Activated CD4-positive, alpha-beta T cell treated with anti-CD3 and anti-CD28 coated beads, Interleukin-2, Interleukin-6, amounts not matched to agents 100 ng/mL and 50 ng/mL, durations not matched to agents 16 hours and 8 hours (primary cell): Measurements from ENCODE around the gene SMIM33.
A peak's percentile ranks its signal among the peaks of the same experiment; 100 is the strongest.
"Not testable (repeated sequence)": the region's sequence is repeated elsewhere in the genome, so short reads cannot be mapped to it uniquely, and the experiment has no call there.

Experiments
- DNase-seq: peaks from one replicate; pipeline ENCODE4 v3.0.0-alpha.2; 2020

Gene SMIM33

DNA sequence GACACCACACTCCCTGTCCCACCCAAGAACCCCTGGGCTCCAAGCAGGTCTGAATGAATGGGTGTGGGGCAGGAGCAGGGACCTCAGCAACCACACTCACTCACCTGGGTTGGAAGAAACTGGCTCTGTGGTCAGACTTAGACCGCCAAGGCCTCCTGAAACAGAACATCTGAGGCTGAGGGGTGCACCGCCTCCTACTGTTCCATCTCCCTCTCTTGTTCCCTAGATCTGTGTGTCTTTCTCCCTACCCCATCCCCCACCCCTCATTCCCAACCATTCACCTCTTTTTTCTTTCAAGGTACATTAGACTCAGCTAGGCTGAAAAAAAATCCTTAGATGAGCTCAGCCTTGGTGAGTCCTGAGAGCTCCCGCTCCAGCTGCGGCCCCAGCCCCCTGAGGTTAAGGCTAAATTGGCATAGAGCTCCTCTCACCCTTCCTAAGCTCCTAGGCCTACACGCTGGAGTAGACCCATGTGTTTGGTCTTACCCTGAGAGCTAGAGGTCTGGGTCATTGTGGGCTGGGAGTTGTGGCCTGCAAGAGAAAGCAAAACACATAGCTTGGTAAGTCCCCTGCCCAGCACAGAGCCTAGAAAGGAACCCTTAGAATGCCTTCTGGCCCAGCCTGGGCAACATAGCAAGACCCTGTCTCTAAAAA lies 13.0 kb upstream of the SMIM33 start:
- DNase-seq = peak; percentile 58

DNA sequence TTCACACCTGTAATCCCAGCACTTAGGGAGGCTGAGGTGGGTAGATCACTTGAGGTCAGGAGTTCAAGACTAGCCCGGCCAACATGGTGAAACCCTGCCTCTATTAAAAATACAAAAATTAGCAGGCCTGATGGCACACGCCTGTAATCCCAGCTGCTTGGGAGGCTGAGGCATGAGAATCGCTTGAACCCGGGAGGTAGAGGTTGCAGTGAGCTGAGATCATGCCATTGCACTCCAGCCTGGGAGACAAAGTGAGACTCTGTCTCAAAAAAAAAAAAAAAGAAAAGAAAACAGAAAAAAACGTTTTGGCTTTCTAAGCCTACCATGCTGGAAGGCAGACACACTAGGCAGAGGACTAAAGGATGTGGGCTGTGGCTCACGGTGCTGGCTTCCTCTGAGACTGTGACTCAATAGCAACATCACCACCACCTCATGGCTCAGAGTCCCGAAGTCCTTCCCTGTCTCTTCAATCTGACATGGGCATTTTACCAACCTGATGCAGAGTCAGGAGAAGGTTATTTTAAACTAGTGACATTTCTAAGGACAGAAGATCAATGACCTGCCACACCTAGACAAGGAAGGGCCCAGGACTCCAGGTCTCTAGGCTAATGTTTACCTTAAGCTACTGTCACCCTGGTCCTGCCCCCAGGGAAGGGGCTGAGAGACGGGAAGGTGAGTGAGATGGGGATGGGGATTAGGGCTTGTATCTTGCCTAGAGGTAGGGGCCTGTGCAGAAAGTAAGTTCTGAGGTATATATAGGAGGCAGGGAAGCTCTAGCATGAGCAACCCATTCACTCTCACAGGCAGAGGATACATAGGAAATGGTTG lies 12.0 kb upstream of the SMIM33 start:
- peak; percentile 91 for DNase-seq

DNA sequence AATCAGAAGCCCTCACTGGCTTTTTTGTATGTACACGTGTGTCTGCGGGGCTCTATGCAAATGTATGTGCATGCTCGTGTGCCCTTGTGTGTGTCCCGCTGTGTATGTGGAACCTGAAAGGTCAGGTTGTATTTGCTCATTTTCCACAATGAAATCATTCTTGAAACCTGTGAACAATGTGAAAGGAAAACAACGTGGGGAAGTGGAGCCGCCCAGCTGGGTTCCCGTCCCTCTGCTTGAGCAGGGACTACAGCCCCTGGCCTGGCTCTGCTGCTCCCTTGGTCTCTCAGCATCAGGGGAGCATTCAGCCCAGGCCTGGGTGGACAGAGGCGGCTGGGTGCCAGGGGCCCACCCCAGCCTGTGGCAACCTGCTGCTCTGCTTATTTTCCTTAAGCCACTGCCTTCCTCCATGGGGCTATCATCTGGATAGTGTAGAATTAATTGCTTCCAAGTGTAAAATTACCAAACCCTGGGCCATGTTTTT lies 11.3 kb upstream of the SMIM33 start:
- DNase-seq = peak; percentile 56

DNA sequence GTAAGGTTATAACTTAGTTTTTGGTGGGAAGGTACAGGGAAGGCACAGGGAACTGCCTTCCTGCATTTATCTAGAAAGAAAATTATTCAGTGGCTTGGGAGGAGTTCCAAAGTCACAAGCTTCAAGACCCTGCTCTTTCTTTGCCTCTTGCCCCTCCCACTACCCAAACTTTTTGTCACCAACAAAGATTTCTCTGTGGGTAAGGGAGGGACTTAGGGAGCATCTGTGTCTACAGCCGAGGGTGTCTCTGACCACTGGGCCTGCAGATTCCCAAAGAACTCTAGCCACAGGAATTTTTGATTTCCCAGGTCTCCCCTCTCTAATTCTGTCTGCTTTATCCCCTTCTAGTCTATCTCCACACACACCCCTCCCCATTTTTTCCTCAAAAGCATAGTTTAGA lies 10.3 kb upstream of the SMIM33 start:
- peak; percentile 53 for DNase-seq

DNA sequence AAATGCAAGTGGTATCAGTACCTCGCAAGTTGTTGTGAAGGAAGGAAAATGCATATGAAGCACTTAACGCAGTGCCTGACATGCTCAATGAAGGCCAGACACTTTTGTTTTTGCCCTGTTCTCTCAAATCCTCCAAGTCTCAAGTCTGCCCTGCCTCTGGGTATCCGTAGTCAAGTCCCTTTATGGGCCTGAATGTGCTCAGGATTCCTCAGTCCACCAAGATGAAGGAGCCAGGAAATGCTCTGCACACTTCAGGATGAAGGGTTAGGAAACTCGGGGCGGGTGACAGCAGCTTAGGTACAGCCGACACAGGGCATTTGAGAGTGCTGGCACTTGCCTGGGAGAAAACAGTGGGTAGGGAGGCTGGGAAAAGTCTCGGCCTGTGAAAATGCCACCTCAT lies 9.6 kb upstream of the SMIM33 start:
- DNase-seq = no peak

DNA sequence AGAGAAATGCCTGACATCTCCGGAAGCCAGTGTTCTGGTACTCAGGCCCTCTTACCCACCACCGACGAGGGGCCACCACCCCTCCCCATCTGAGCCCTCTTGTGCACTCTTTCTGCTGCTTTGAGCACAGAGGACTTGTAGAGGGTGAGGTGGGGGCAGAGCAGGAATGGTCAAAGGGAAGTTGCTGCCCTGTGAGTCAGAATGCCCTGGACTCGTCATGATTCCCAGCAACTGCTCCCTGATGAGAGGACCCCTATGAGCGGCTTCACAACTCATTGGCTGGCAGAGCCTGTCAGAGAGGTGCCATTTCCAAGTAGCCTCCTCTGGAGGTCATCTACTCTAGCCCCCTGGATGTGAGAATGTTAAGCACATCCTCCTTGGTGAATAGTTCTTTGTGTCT lies 9.1 kb upstream of the SMIM33 start:
- no peak for DNase-seq

DNA sequence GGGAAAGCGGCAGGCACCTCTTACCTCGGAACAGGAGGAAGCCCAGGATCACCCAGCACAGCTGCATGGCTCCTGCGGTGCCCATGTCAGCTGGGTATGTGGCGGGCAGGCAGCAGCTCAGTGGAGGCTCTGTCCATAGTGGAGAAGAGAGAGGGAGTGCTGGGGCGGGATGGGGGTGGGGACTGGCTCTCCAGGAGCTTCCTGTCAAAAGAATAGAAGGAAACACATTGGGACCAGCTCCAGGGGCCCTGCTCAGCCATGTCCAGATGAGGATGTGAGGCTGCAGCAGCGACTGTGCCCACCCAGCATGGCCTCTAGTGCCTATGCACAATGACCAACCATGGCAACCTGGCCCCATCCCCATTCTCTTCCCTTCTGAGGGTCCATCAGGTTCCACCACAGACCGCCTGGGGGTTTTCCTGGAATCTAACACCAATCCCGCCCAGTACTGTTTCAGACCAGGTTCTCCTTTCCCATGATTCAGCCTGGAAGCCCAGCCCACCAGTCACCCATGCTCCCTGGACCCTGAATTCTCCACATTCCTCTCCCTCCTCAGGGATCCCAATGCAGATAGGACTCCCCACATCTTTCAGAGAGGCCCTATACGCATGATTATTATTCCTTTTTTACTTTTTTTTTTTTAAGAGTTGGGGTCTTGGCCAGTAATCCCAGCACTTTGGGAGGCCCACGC lies 8.1 kb upstream of the SMIM33 start, which contains the start of gene ECSCR:
TSS of gene ECSCR (minus strand) at position 158 of the 691 bp plus-strand sequence. CDS start at position 85, 73 bp downstream.
- no peak for DNase-seq

DNA sequence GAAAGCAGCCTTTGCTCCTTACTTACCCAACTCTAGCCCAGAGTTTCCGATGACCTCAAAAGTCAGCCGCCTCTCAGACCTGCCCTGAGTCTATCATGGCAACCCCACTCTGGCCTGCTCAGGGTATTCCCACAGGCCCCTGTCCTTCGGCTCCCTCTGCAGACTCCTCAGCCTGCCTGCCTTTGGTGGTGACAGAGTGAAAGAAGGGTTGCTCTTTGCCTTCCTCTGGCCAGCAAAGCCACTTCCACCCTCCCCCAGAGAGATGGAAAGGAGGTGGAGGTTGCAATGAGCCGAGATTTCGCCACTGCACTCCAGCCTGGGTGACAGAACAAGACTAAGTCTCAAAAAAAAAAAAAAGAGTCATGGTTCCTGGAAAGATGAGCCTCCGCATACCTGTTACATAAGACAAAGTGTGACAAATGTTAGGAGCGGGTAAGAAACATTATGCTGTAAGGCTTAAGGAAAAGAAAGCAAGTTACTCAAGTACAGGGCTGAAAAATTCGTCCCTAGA lies 2.3 kb upstream of the SMIM33 start:
- peak; percentile 58 for DNase-seq

DNA sequence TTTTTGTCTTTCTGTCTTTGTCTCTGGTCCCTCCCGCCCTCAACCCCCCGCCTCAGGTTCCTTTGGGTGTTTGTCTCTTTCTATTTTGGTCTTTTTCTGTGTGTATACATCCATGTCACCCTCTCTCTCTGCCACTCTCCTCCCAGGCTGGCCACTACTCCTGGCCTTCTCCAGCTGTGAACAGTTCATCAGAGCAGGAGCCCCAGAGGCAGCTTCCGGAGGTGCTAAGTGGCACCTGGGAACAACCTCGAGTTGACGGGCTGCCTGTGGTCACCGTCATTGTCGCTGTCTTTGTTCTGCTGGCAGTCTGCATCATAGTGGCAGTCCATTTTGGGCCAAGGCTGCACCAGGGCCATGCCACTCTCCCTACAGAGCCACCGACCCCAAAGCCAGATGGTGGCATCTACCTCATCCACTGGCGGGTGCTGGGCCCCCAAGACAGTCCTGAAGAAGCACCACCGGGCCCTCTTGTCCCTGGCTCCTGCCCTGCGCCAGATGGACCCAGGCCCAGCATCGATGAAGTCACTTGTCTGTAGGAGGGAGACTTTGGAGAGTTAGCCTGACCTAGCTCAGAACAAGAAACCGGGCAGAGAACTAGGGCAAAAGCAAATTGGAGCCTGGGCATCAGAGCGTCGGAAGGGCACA lies 1.7 kb downstream of the SMIM33 start:
- no peak for DNase-seq

DNA sequence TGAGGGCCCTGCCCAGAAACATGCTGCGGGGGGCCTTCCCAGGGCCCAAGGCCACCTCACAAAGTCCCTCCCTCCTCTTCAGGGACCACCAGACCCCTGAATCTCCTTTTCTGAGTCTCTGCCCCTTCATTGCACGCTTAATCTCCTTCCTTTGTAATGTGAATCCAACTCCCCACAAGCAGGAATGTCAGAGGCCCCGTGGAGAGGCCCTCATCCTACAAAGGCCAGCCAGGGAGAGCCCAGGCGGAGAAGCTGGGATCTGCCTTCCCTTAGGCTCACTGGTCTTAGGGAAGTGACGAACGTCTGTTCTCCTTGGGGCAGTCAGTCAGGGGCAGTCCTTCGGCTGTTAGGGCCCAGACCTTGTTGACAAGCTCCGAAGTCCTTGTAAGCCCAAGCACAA lies 2.3 kb downstream of the SMIM33 start:
- DNase-seq = no peak

DNA sequence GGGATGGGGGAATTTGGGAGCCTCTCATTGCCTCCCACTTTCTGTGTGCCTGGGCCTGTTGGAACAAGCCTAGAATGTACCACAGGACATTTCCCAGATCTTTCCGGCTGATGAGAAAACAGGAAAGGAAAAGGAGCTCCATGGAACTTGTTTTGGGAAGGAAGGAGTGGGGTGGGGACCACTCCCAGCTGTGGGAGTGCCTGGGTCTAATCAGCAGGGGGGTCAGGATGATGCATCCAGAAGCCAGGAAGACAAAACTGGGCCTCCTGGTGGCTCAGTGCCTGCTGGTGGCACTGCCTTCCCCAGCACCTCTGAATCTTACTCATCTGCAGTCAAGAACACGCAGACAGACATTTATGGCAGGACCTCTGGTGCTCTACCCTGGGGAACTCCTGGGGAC lies 2.8 kb downstream of the SMIM33 start:
- peak; percentile 35 for DNase-seq

DNA sequence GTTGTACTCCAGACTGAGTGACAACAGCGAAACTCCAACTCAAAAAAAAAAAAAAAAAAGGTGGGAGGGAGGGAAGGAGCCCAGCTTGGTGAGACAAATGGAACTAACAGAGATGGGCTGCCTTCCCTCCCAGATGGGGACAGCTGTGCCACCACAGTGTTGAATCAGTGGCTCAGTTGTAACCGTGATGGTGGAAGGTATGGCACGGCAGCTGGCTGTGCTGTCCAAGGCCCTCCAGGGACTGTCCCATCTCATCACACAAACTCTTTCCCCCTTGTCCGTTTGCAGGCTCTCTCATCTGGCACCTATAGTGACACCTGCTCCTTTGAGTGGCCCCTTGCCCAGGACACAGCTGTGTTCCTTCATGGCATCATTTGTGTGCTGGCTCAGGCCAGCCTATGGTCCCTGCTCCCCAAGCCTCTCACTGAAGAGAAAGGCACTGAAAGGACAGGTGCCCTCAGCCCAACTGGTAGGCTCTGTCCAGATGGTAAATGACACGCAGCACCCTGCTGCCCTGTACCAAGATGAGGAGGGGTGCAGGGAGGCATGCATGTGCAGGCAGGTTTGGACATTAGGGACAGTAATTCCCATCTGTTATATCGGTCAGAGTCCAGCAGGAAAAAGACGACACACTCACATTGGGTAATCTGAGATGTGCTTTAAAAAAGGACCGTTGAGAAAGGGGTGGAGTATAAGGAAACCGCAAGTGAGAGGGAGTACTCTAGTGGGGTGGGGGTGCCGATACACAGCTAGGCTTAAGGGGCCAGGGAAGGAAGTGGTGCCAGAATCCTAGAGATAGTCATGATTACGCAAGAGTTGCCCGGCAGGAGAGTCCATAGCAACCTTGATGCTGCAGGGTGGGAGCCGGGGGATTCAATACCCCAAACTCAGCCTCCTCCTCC lies 4.3 kb downstream of the SMIM33 start:
- peak; percentile 54 for DNase-seq

DNA sequence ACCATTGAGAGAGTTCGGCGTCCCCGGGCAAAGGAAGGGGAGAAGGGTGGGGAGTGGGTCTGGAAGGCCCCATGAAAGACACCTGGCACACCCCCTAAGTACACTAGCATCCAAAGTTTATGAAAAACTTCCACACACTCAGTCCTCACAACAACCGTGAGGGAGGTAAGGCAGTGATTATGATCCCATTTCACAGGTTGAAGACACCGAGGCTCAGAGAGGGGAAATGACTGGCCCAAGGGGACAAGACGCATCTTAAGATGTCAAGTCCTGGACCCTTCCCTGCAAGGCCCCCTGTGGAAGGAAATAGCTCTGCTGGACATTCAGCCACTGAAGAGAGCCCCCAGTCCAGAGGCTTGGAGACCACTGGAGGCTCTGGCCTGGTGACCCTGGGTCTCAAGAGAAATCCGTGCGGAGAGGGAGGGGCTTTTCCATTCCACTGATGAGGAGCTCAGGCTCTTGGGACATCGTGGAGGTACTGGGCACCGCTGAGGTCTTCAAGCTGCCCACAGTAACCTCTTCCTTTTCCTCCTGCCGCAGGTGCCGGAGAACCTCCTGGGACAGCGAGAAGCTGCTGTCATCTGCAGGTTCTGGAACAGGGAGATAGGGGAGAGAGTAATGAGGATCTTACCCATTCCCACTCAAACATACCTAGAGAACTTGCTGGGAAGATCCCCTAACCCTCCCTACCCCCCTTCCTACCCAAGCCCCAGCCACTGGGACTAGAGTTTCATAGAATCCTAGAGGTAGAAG lies 5.2 kb downstream of the SMIM33 start:
- DNase-seq = no peak

DNA sequence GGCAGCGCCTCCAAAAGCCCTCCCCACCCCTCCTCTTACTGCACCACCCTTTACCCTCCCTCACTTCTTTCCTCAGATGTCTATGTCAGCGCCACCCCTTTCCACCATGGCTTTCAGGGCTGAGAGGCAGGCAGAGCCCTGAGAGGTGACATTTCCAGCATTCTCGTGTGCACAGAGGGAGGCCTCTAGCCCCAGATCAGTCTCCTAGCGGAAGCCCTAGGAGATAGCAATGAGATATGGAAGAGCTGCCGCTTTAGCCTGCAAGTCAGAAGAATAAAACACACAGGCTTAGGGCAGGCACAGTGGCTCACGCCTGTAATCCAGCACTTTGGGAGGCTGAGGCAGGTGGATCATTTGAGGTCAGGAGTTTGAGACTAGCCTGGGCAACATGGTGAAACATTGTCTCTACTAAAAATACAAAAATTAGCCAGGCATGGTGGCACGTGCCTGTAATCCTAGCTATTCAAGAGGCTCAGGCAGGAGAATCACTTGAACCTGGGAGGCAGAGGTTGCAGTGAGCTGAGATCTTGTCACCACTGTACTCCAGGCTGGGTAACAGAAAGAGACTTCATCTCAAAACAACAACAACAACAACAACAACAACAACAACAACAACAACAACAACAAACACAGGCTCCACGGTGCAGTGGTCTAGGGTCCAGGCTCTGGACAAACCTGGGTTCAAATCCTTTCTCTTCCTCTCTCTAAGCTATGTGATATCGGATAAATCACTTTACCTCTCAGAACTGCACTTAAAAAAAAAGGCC lies 8.0 kb downstream of the SMIM33 start:
- not testable (repeated sequence) for DNase-seq

DNA sequence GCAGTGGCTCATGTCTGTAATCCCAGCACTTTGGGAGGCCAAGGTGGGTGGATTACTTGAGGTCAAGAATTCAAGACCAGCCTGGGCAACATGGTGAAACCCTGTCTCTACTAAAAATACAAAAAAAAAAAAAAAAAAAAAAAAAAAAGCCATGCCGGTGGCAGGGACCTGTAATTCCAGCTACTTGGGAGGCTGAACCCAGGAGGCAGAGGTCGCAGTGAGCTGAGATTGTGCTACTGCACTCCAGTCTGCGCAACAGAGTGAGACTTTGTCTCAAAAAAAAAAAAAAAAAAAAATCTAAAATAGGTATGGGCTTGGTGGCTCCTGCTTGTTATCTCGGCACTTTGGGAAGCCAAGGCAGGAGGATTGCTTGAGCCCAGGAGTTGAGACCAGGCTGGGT lies 8.9 kb downstream of the SMIM33 start:
- not testable (repeated sequence) for DNase-seq

DNA sequence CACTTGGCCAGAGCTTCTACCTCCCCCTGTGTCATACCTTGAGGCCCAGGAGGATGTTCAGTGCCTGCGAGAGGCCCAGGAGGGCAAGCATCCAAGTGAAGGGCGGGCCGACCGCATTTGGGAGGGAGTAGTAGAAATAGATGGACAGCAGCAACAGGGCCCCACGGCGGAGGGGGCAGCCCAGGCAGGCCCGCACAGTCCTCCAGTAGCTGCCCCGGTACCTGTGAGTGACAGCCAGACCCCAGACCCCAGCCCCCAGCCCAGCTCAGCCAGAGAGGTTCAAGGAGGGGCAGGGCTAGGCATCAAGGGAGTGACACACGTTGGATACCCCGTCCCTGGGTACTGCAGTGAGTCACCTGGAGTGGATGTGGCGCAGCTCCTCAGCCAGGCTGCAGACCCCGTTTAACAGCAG lies 10.3 kb downstream of the SMIM33 start:
- DNase-seq = peak; percentile 55

DNA sequence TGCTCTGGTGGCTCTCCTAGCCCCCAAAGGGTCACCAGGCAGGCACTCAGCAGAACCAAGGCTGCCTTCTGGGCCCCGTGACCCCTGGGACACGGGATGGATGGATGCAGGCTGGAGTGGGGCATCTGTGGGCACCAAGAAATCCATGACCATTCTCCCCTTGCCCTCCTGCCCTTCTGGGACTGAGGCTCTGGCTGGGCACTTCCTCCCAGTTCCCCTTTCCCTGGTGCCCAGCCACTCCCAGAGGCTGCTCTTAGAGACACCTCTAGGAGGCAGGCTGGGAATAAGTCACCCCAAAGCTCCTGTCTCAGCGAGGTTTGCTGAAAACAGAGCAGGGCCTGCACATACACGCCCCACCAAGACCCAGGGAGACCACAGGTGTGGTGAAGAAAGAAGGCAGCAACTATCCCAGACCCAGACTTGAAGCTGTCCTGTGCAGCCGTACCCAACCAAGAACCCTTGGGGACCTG lies 10.8 kb downstream of the SMIM33 start:
- DNase-seq = peak; percentile 49

DNA sequence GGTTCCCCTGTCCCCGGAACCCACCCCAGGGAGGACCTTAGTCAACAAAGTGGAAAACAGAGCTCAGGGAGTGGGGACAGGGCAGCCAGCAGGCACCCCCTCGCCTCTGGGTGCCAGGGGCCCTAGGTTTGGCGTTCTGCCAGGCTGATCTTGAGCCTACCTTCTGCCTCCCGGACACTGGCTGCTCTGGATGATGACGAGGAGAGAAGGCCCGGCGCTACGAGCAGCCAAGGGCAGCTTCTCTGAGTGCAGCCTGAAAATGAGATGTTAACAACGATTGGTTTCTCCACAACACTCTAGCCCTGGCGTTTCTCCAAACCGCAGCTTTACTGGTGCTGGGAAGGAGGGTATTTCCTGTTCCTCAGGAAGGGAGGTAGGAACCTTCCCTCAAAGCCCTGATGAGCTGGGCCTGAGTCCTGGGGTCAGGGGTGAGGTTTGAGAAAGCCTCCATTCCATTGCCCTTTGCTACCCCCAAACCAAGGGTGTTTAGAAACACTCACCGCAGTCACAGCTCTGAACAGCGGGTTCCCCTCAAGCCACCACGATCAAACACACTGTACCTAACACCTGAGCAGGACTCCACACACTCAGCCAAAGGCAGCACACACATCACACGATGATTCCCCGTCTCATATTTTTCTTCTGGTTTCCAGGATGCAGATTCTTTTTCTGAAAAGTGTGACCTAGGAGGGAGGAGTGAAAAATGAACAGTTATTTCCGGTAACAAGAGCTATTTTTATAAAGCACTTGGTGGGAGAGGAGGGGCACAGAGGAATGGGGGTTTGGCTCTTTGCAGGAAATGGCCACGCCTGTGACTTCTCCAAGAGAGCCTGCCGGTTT lies 11.5 kb downstream of the SMIM33 start, which contains the start of gene STING1:
TSS of gene STING1 (minus strand) at position 709 of the 840 bp plus-strand sequence. CDS start 1,054 bp downstream, outside the sequence.
- peak; percentile 75 for DNase-seq

DNA sequence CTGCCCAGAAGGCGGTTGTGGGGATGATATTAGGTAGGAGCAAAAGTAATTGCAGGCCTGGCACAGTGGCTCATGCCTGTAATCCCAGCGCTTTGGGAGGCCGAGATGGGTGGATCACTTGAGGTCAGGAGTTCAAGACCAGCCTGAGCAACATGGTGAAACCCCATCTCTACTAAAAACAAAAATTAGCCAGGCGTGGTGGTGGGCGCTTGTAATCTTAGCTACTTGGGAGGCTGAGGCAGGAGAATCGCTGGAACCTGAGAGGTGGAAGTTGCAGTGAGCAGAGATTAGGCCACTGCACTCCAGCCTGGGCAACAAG lies 12.0 kb downstream of the SMIM33 start:
- not testable (repeated sequence) for DNase-seq
